ENCODE measurements around the gene UPF3A.

GRCh38 chr13:114282041-114282670 lies 755 bp downstream of the UPF3A start:
- 0 out of 2 replicates have a peak, but pooled peaks have one; percentile 19 for TF ChIP-seq DMBX1 (CRISPR knock-in tag; IDR thresholded peaks at IDR 0.05; ENCODE audit: borderline replicate concordance)
- TF ChIP-seq TOE1 (IDR thresholded peaks at IDR 0.05; ENCODE audit: borderline replicate concordance): peak; percentile 22; the same call in 1 of the 2 replicates
- TF ChIP-seq TOE1 (CRISPR knock-in tag; IDR thresholded peaks at IDR 0.05; ENCODE audit: borderline replicate concordance, low read depth): no peak
- no peak for TF ChIP-seq ZNF707 (CRISPR knock-in tag; conservative IDR thresholded peaks at IDR 0.05)
- no peak for TF ChIP-seq CTCF (IDR thresholded peaks at IDR 0.05 in 2 of 3, conservative IDR thresholded peaks at IDR 0.05 in 1 of 3; ENCODE audit: insufficient read depth in 2 of 3, low read depth in 1 of 3, low read length in 3 of 3)
- TF ChIP-seq GATA2 (CRISPR knock-in tag; IDR thresholded peaks at IDR 0.05): no peak

Measured in K562 (cell line).